MM.1S (cell line): ENCODE results near the gene MTFR1L.

Experiments used
- EZH2 ChIP-seq: fragments of 300-600 bp; sonication (generic); optimal IDR thresholded peaks from 2 replicates; pipeline ENCODE3; 2017; ENCODE audit warnings: low read depth, mild to moderate bottlenecking, antibody characterized with exemption, low read length, mixed read lengths
- EZH2phosphoT487 ChIP-seq: fragments of 300-600 bp; sonication (generic); IDR thresholded peaks from 2 replicates; pipeline ENCODE4 v1.6.1; 2018; ENCODE audit warnings: antibody characterized with exemption, low read length
- TF ChIP-seq, protein P1 (sequence below): fragments of 300-600 bp; sonication (generic); IDR thresholded peaks from 2 replicates; pipeline ENCODE4 v1.5.1; 2016; ENCODE audit warnings: antibody characterized with exemption, low read length, mixed read lengths

- TF ChIP-seq, protein P1, sequence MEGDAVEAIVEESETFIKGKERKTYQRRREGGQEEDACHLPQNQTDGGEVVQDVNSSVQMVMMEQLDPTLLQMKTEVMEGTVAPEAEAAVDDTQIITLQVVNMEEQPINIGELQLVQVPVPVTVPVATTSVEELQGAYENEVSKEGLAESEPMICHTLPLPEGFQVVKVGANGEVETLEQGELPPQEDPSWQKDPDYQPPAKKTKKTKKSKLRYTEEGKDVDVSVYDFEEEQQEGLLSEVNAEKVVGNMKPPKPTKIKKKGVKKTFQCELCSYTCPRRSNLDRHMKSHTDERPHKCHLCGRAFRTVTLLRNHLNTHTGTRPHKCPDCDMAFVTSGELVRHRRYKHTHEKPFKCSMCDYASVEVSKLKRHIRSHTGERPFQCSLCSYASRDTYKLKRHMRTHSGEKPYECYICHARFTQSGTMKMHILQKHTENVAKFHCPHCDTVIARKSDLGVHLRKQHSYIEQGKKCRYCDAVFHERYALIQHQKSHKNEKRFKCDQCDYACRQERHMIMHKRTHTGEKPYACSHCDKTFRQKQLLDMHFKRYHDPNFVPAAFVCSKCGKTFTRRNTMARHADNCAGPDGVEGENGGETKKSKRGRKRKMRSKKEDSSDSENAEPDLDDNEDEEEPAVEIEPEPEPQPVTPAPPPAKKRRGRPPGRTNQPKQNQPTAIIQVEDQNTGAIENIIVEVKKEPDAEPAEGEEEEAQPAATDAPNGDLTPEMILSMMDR = no peak
- no peak for TF ChIP-seq EZH2
- TF ChIP-seq EZH2phosphoT487 = no peak
These were observed 57.4 kb downstream of the MTFR1L start for GRCh38 chr1:25877155-25877554.
